ENCODE results near the gene PPIE. TPM values are rescaled to one million over a fixed set of nuclear protein-coding genes. Genes with fewer than 3 reads are reported as not detected.

Gene PPIE
- total and polyA plus RNA-seq, 2 of the 8 experiments (the other 6 are each of a cell fraction or from before 2014, with no cell fraction given), result 38.9 to 56.1 TPM

- TF ChIP-seq ZNF274 (IDR thresholded peaks at IDR 0.05; ENCODE audit: borderline replicate concordance, extremely low read depth, low read length), result no peak
- no peak for TF ChIP-seq YY1 (IDR thresholded peaks at IDR 0.05; ENCODE audit: low read depth, low read length)
- TF ChIP-seq KDM1A (IDR thresholded peaks at IDR 0.05; ENCODE audit: borderline replicate concordance, low read length), result no peak
- no peak for TF ChIP-seq SAP30 (IDR thresholded peaks at IDR 0.05; ENCODE audit: insufficient read depth, insufficient replicate concordance, low read length)
- TF ChIP-seq ATF3 (IDR thresholded peaks at IDR 0.05; ENCODE audit: insufficient read depth, low read depth, low read length), result no peak
- TF ChIP-seq CHD1 (IDR thresholded peaks at IDR 0.05; ENCODE audit: low read depth, low read length), result no peak
- TF ChIP-seq CHD7 (IDR thresholded peaks at IDR 0.05; ENCODE audit: insufficient replicate concordance, low read length), result no peak
These were observed 31.2 kb upstream of the PPIE start (continued) for GRCh38 chr1:39707506-39707905.
